Superior temporal gyrus (tissue), 1 donor: ENCODE data around the gene CDC42EP4.
"Not testable (repeated sequence)": the region's sequence is repeated elsewhere in the genome, so short reads cannot be mapped to it uniquely, and the experiment has no call there.

ENCODE experiments used
- DNase-seq: peaks from one replicate; pipeline ENCODE4 v3.0.0-alpha.2; 2016; ENCODE audit errors: extremely low spot score

CDC42EP4 gene

GRCh38 chr17:73320601-73321264 lies 8.9 kb upstream of the CDC42EP4 start:
- no peak for DNase-seq

- DNase-seq, result no peak
These were observed 8.0 kb upstream of the CDC42EP4 start for GRCh38 chr17:73319766-73320165.

GRCh38 chr17:73318836-73319235 lies 7.0 kb upstream of the CDC42EP4 start:
- DNase-seq, result no peak

DNA sequence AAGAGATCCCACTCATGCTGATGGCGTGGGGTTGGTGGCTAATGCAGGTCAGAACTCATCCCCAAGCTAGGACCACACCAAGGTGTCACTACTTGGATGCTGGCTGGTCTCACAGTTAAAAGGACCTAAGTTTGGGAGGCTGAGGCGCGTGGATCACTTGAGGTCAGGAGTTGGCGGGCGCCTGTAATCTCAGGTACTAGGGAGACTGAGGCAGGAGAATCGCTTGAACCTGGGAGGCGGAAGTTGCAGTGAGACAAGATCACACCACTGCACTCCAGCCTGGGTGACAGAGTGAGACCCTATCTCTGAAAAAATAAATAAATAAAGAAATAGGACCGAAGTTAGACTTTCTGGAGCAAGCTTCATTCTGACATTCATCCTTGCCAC lies 6.6 kb upstream of the CDC42EP4 start:
- no peak for DNase-seq

DNA sequence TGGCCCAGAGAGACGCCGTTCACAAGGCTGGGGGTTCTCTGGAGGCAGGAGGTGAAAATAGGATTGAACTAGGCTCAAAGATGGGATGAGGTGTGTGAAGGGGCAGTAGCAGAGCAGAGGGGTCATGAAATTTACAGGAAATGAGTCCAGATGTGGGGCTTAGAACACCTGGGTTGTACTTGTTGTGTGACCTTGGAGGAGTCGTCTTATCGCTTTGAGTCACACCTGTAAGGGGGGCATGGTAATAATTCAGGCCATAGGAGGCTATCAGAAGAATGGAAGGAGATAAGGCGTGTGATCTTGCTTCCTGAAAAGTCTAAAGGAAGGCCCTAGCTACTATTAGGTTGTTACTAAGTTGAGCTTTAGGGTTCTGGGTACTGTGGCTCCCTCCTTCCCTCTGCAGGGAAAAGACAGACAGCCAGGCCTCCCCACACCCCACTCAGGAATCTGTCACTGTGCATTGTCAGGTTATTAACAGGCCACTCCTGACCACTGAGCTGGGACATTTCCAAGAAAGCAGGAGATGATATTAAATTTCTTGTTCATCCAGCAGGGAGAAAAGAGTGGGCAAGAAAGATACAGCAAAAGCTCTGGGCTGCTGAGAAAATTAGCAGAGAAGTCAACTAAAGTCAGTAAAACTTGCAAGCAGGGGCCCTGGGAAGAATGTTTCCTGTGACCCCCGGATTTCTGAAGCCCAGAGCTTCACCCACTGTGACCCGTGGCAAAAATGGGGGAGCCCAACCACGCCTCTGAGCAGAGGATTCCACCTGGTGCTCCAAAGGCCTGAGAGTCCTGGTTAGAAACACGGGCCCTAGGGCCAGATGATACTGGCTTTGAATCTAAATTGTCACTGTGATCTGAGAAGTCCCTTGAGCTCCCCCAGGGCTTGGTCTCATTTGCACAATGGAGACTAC lies 6.0 kb upstream of the CDC42EP4 start:
- no peak for DNase-seq

DNA sequence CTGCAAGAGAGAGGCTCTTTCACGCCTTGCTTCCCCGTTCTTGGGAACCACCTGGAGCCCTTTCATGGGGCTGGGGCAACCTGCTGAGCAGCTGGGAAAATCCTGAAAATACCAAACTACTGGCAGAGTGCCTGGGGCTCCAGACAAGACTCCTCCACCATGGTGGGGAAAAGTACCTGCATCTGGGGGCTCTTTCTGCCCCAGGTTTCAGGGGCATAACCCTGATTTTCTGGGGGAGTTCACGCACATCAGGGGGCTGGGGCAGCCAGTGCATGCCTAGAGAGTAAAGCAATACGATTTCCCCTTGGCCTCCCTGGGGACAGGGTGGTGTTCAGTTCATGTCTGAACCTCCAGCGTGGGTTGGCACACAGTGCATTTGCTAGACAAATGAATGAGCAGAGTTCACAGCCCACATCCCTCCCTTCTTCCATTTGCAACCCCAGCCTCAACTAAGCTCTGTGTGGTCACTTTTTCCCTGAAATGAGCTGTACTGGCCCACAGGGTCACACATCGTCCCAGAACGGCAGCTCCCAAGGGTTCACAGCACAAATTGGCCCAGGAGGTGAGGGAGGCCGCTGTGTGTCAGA lies 5.2 kb upstream of the CDC42EP4 start:
- DNase-seq, result no peak

- DNase-seq, result no peak
These were observed 3.7 kb upstream of the CDC42EP4 start for GRCh38 chr17:73315471-73315870.

DNA sequence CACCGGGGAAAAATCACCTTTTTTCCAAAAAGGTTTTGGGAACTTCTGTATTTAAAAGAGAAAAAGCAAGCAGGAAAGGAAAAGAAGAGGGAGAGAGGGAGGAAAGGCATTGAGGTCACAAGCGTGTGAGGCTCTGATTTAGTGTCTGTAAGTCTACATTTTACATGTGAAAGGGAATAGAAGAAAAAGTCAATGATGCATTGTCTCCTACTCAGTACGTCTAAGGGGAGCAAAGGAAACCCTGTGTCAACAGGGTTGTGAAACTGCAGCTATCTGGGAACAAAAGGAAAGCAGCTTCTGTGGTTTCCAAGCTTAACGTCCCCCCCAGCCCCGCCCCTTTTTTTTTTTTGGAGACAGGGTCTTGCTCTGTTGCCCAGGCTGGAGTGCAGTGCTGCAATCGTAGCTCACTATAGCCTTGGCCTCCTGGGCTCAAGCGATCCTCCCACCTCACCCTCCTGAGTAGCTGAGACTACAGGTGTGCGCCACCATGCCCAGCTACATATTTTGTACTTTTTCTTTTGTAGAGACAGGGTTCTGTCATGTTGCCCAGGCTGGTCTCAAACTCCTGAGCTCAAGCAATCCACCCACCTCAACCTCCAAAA lies 1.8 kb upstream of the CDC42EP4 start:
- no peak for DNase-seq

GRCh38 chr17:73312887-73313286 lies 1.1 kb upstream of the CDC42EP4 start:
- DNase-seq, result not testable (repeated sequence)

DNA sequence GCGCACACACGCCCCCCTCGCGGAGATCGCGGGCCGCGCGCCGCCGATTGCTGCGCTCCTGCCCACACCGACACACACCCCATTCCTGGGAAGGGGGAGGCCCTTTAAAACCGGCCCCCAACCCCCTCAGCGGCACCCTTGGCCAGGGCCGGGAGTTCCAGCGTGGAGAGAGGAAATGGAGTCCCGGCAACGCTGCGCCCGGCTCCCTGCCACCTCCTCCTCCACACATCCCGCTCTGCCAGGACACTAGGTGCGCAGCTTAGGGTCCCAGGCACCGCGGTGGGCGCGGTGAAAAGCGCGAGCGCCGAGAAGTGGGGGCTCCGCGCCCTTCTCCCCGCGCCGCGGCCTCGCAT lies 397 bp downstream of the CDC42EP4 start:
- DNase-seq, result no peak

GRCh38 chr17:73309727-73310596 lies 1.8 kb downstream of the CDC42EP4 start:
- DNase-seq, result no peak

- not testable (repeated sequence) for DNase-seq
These were observed 2.8 kb downstream of the CDC42EP4 start for GRCh38 chr17:73308959-73309358.

GRCh38 chr17:73308017-73308823 lies 3.6 kb downstream of the CDC42EP4 start:
- no peak for DNase-seq

DNA sequence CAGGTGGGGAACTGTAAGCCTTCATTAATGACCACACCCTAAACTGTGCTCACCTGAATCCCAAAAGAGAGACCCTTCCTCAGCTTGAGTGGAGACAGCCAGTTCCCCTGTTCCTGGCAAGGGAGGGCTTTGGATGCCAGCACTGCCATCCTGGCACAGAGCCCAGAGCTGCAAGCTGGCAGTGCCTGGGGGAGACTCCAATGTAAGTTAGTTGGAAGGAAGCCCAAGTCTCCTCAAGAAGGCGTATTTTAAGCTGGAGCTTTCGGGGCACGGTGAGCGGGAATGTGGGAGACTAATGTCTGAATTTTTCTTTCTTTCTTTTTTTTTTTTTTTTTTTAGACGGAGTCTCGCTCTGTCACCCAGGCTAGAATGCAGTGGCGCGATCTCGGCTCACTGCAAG lies 4.7 kb downstream of the CDC42EP4 start:
- peak; percentile 66 for DNase-seq

DNA sequence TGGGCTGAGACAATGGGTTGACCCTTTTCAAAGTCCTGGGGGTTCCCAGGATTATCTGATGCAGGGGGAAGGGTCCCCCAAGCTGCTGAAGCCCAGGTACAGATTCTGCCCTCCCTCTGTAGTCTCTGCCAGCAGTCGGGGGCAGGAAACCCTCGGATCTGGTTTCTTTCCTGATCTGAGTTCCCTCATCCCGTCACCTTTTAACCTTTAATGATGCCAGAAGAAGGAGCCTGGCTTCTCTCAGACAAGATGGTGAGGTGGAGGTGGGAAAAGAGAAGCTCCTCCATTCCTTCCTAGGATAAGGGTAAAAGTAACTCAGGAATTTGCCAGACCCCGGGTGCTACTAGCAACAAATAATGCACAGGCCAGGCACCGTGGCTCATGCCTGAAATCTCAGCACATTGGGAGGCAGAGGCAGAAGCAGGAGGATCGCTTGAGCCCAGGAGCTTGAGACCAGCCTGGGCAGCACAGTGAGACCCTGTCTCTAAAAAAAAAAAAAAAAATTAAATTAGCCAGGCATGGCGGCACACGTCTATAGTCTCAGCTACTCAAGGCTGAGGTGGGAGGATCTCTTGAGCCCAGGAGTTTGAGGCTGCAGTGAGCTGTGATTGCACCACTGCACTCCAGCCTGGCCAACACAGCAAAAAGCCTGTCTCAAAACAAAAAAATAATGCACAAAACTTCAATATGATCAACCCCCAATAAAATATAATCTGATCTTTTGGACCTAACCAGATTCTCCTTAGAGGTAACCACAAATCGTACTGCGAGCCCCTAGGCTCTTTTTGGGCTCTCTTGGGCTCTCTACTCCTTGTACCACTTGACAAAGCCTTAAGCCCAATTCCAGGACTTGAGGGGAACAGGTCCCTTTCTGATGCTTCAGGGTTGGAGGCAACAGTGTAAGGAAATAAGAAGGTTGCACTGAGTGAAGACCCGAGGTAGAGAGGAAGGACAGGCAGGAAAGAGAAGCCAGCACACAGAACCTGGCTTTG lies 5.7 kb downstream of the CDC42EP4 start:
- no peak for DNase-seq

- DNase-seq, result no peak
These were observed 6.6 kb downstream of the CDC42EP4 start for GRCh38 chr17:73304971-73305812.

DNA sequence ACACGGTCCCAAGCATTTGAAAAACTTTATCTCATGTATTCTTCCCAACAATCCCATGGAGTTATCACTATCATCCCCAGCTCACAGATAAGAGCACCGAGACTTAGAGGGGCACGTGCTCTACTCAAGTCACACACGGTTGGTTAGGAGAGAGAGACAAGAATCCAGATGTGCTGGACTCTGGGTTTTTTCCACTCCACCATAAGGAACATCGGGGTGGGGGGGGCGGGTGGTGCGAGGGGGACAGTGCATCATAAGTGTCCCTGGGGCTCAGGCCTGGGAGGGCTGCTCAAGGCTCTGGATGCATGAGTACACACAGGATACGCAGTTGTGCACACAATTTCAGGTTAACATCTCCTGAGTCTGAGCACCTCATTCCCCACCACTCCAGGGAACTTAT lies 7.4 kb downstream of the CDC42EP4 start:
- DNase-seq, result no peak

- DNase-seq, result no peak
These were observed 9.6 kb downstream of the CDC42EP4 start for GRCh38 chr17:73302189-73302588.
